A673 (cell line): Measurements from ENCODE around the gene PSTPIP1.

Experiments used
- CTCF ChIP-seq: fragments of 300-800, 200-600 bp; sonication (generic); conservative IDR thresholded peaks from 2 replicates; pipeline ENCODE4 v1.5.1; 2017; ENCODE audit warnings: low read depth, mild to moderate bottlenecking, antibody characterized with exemption, low read length, moderate library complexity, mixed read lengths
- EZH2 ChIP-seq: fragments of 200-600 bp; sonication (generic); IDR thresholded peaks from 2 replicates; pipeline ENCODE4 v1.6.1; 2017; ENCODE audit warnings: borderline replicate concordance, low read depth, mild to moderate bottlenecking, mixed read lengths, antibody characterized with exemption, low read length; ENCODE audit not compliant: poor library complexity, severe bottlenecking

- TF ChIP-seq CTCF (no peak), EZH2 (no peak)
These were observed 21.0 kb upstream of the PSTPIP1 start for GRCh38 chr15:76973906-76974305.
